ENCODE data around the gene IL10RA.

DNA sequence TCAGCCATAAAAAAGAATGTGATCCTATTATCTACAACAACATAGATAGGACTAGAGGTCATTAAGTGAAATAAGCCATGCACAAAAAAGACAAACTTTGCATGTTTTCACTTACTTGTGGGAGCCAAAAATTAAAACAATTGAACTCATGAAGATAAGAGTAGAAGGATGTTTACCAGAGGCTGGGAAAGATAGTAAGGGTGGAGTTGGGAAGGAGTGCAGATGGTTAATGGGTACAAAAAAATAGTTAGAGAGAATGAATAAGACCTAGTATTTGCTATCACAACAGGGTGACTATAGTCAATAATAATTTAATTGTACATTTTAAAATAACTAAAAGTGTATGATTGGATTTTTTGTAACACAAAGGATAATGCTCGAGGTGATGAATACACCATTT lies 27.2 kb upstream of the IL10RA start:
- TF ChIP-seq, protein P1, sequence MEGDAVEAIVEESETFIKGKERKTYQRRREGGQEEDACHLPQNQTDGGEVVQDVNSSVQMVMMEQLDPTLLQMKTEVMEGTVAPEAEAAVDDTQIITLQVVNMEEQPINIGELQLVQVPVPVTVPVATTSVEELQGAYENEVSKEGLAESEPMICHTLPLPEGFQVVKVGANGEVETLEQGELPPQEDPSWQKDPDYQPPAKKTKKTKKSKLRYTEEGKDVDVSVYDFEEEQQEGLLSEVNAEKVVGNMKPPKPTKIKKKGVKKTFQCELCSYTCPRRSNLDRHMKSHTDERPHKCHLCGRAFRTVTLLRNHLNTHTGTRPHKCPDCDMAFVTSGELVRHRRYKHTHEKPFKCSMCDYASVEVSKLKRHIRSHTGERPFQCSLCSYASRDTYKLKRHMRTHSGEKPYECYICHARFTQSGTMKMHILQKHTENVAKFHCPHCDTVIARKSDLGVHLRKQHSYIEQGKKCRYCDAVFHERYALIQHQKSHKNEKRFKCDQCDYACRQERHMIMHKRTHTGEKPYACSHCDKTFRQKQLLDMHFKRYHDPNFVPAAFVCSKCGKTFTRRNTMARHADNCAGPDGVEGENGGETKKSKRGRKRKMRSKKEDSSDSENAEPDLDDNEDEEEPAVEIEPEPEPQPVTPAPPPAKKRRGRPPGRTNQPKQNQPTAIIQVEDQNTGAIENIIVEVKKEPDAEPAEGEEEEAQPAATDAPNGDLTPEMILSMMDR (IDR thresholded peaks at IDR 0.05 in 4 of 5, conservative IDR thresholded peaks at IDR 0.05 in 1 of 5) = no peak
- no peak for TF ChIP-seq POLR2A (IDR thresholded peaks at IDR 0.05)

Data from gastrocnemius medialis (tissue), 4 donors.